Nephron (organoid): Measurements from ENCODE around the gene PCDH9.

Experiments
- H3K27ac Mint-ChIP-seq, 3 experiments: 2 replicates each; pipeline ENCODE4 v1.8.0; 2020; ENCODE audit warnings: mixed read lengths in 3 of 3, mild to moderate bottlenecking in 2 of 3, moderate library complexity in 1 of 3
- H3K27me3 Mint-ChIP-seq: 2 replicates; pipeline ENCODE4 v1.8.0; 2021; ENCODE audit warnings: low read depth, mild to moderate bottlenecking, moderate library complexity, mixed read lengths
- H3K36me3 Mint-ChIP-seq: 2 replicates; pipeline ENCODE4 v1.8.0; 2020; ENCODE audit warnings: low read depth, mixed read lengths
- H3K4me1 Mint-ChIP-seq: 2 replicates; pipeline ENCODE4 v1.8.0; 2020; ENCODE audit warnings: mixed read lengths
- H3K4me3 Mint-ChIP-seq, 3 experiments: 2 replicates each; pipeline ENCODE4 v1.8.0; 2020; ENCODE audit warnings: mild to moderate bottlenecking in 3 of 3, mixed read lengths in 3 of 3, moderate library complexity in 2 of 3
- H3K9me3 Mint-ChIP-seq: 2 replicates; pipeline ENCODE4 v1.8.0; 2020; ENCODE audit warnings: mixed read lengths
- TF ChIP-seq, protein P1 (sequence below), 3 experiments: fragments of 200-600 bp; sonication (generic); IDR thresholded peaks; one replicate each; pipeline ENCODE4 v1.5.0; 2021; ENCODE audit warnings: antibody characterized with exemption in 3 of 3; ENCODE audit not compliant: unreplicated experiment in 3 of 3

PCDH9 gene

DNA sequence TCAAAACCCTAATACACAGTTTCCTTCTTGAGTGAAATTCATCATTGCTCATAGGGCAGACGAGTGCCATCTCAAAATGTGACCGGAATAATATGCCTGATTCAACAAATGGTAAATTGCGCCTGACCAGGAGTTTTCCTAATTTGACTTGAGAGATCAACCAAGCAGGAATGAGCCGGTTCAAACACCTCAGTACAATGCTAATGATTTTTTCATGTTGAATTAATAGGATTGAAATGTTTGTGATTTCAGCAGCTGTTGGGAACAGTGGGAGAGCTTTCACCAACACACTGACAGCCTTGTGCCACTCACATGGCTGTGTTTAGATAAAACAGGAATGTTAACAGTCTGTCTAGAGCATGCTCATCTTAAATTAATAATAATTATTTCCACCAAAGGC is 484.8 kb downstream of the PCDH9 start:
- no peaks in the 10 kb centered on the region for H3K27me3 Mint-ChIP-seq
- no peaks in the 10 kb centered on the region for H3K9me3 Mint-ChIP-seq
- TF ChIP-seq, protein P1, sequence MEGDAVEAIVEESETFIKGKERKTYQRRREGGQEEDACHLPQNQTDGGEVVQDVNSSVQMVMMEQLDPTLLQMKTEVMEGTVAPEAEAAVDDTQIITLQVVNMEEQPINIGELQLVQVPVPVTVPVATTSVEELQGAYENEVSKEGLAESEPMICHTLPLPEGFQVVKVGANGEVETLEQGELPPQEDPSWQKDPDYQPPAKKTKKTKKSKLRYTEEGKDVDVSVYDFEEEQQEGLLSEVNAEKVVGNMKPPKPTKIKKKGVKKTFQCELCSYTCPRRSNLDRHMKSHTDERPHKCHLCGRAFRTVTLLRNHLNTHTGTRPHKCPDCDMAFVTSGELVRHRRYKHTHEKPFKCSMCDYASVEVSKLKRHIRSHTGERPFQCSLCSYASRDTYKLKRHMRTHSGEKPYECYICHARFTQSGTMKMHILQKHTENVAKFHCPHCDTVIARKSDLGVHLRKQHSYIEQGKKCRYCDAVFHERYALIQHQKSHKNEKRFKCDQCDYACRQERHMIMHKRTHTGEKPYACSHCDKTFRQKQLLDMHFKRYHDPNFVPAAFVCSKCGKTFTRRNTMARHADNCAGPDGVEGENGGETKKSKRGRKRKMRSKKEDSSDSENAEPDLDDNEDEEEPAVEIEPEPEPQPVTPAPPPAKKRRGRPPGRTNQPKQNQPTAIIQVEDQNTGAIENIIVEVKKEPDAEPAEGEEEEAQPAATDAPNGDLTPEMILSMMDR (IDR thresholded peaks at IDR 0.05; ENCODE audit: unreplicated experiment in 3 of 3) = no peak
- H3K36me3 Mint-ChIP-seq = no peaks in the 10 kb centered on the region
- H3K4me3 Mint-ChIP-seq = no peak overlapping the region
- H3K4me1 Mint-ChIP-seq = no peaks in the 10 kb centered on the region
- H3K27ac Mint-ChIP-seq = no peak overlapping the region

DNA sequence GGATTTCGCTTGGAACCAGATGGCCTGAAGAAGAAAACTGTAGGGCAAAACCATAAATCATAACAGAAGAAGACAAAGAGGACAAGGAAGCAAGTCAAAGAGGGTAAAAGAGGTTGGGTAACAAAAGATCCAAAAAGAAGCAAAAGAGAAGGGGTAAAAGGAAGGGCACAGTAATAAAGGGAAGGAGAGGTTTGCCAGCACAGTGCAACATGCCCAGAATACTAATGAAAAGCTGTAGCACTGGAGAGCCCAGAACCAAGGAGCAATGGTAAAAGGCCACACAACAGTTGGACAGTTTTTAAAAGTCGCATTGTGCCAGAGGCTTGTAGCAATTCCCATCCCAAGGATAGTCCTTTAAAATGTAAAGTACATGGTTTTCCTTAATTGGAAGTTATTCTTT is 506.6 kb downstream of the PCDH9 start:
- Mint-ChIP-seq H3K9me3 (no peaks in the 10 kb centered on the region), H3K36me3 (no peaks in the 10 kb centered on the region), H3K27me3 (no peaks in the 10 kb centered on the region), H3K4me3 (no peak overlapping the region), H3K4me1 (no peaks in the 10 kb centered on the region), H3K27ac (no peak overlapping the region)
- TF ChIP-seq, protein P1 (IDR thresholded peaks at IDR 0.05; ENCODE audit: unreplicated experiment in 3 of 3) = no peak

DNA sequence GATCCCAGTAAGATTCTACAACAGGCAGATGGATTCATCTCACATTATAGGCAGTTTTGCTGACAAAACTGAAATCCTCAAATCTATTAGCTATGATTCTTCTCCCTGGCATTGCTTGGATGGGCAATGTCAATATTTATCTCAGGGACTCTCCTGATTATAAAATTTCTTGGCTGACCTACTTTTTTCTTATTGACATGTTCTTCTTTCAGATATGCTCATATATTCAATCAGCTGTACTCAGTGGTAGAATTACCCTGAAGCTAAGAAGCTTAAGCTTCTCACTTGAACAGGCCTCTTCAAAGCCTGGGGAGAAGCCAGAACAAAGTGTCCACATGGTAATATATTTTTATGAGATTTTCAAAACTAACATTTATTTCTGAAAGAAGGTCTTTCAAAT is 513.6 kb downstream of the PCDH9 start:
- Mint-ChIP-seq H3K27ac (peak overlapping the region in 1 of 3 experiments; percentile 65), H3K4me3 (no peak overlapping the region), H3K4me1 (no peaks in the 10 kb centered on the region), H3K9me3 (no peaks in the 10 kb centered on the region), H3K27me3 (no peaks in the 10 kb centered on the region), H3K36me3 (no peaks in the 10 kb centered on the region)
- TF ChIP-seq, protein P1 (IDR thresholded peaks at IDR 0.05; ENCODE audit: unreplicated experiment in 3 of 3) = no peak

DNA sequence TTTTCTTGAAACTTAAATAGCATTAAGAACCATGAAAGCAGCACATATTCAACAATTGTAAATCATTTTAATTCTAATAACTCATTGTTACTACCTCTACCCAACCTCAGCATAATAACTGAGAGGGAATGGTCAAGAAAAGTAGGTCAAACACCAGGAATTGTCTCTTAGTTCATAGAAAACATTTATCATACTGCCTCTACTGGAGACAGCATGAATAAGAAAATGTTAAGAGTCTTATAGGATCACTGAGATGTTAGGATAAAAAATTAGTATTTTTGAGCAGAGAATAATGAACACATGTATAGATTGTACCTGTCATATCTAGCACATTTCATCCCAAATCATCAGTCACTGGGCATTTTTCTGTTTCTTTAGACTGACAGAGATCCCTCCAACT is 515.3 kb downstream of the PCDH9 start:
- H3K4me1 Mint-ChIP-seq = no peaks in the 10 kb centered on the region
- H3K36me3 Mint-ChIP-seq = no peaks in the 10 kb centered on the region
- TF ChIP-seq, protein P1 (IDR thresholded peaks at IDR 0.05; ENCODE audit: unreplicated experiment in 3 of 3) = no peak
- no peaks in the 10 kb centered on the region for H3K27me3 Mint-ChIP-seq
- no peaks in the 10 kb centered on the region for H3K9me3 Mint-ChIP-seq
- H3K27ac Mint-ChIP-seq = no peak overlapping the region
- H3K4me3 Mint-ChIP-seq = no peak overlapping the region

DNA sequence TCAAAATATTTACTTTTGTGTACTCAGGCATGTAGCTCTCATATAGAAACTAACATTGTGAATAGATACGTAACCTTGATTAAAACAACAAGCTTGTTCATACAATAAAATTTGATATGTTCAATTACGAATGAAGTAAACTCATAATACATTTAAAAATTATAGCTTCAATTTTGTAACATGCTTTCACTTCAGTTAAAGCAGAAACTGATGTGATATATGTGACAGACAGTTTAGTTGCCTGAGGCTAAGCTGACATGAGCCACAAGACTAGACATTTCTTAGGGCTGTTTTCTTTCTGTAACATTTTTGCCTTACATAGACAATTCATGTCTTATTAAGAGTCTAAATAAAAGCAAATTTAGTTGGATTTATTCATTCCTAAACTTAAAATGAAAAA is 526.0 kb downstream of the PCDH9 start:
- TF ChIP-seq, protein P1 (IDR thresholded peaks at IDR 0.05; ENCODE audit: unreplicated experiment in 3 of 3) = no peak
- no peaks in the 10 kb centered on the region for H3K27me3 Mint-ChIP-seq
- no peaks in the 10 kb centered on the region for H3K4me1 Mint-ChIP-seq
- H3K36me3 Mint-ChIP-seq = no peaks in the 10 kb centered on the region
- no peaks in the 10 kb centered on the region for H3K9me3 Mint-ChIP-seq
- H3K27ac Mint-ChIP-seq = peak overlapping the region in 1 of 3 experiments; percentile 40
- H3K4me3 Mint-ChIP-seq = no peak overlapping the region

DNA sequence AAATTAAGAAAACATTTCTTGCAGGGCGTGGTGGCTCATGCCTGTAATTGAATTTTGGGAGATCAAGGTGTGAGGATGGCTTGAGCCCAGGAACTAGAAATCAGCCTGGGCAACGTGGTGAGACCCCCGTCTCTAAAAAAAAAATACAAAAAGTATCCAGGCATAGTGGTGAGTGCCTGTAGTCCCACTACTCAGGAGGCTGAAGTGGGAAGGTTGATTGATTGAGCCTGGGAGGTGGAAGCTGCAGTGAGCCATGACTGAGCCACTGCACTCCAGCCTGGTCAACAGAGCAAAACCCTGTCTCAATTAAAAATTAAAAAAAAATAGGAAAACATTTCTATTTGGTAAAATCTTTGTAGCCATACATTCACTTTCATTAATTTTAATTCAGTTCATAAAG is 526.5 kb downstream of the PCDH9 start:
- no peaks in the 10 kb centered on the region for H3K36me3 Mint-ChIP-seq
- H3K4me1 Mint-ChIP-seq = no peaks in the 10 kb centered on the region
- H3K9me3 Mint-ChIP-seq = no peaks in the 10 kb centered on the region
- H3K27ac Mint-ChIP-seq = peak overlapping the region in 1 of 3 experiments; percentile 64
- no peak overlapping the region for H3K4me3 Mint-ChIP-seq
- TF ChIP-seq, protein P1 (IDR thresholded peaks at IDR 0.05; ENCODE audit: unreplicated experiment in 3 of 3) = no peak
- H3K27me3 Mint-ChIP-seq = no peaks in the 10 kb centered on the region
